Measurements from ENCODE around the gene HCN3.

HCN3 gene

DNA sequence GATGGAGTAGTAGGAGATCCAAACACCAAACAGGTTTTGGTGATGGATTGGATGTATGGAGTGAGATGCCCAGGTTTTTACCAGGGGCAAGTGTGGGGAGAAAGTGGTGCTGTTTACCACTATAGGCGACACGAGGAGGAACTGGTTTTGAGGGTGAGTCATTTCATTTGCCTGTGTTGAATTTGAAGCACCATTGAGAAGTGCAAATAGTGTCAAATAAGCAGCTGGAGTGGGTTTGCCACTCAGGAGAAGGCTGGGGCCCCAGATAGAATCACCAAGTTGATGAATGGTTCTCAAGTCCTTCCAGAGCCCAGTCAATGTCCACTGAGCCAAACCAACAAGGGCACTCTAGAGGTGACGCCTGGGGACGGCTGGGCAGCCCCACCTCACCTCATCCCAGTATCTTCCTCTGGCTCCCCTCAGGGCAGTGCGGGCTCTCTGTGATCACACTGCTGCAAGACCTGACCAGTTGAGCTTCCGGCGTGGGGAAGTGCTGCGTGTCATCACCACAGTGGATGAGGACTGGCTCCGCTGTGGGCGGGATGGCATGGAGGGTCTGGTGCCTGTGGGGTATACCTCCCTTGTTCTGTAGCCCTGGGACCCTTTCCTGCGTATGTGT is 52.8 kb downstream of the HCN3 start:
- TF ChIP-seq, protein P1, sequence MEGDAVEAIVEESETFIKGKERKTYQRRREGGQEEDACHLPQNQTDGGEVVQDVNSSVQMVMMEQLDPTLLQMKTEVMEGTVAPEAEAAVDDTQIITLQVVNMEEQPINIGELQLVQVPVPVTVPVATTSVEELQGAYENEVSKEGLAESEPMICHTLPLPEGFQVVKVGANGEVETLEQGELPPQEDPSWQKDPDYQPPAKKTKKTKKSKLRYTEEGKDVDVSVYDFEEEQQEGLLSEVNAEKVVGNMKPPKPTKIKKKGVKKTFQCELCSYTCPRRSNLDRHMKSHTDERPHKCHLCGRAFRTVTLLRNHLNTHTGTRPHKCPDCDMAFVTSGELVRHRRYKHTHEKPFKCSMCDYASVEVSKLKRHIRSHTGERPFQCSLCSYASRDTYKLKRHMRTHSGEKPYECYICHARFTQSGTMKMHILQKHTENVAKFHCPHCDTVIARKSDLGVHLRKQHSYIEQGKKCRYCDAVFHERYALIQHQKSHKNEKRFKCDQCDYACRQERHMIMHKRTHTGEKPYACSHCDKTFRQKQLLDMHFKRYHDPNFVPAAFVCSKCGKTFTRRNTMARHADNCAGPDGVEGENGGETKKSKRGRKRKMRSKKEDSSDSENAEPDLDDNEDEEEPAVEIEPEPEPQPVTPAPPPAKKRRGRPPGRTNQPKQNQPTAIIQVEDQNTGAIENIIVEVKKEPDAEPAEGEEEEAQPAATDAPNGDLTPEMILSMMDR (IDR thresholded peaks at IDR 0.05; ENCODE audit: extremely low read depth, insufficient read depth, missing control alignments) = no peak
- in situ Hi-C loops (cut with MboI; ENCODE audit: low pct_unique_long_range_greater_than_20kb, low sequenced_read_pairs, unreplicated experiment) = loop anchor here (10.0 kb wide), 1 partner anchor 175 kb away; no protein-coding TSS in a partner anchor
- no peak for DNase-seq (ENCODE audit: low spot score)

DNA sequence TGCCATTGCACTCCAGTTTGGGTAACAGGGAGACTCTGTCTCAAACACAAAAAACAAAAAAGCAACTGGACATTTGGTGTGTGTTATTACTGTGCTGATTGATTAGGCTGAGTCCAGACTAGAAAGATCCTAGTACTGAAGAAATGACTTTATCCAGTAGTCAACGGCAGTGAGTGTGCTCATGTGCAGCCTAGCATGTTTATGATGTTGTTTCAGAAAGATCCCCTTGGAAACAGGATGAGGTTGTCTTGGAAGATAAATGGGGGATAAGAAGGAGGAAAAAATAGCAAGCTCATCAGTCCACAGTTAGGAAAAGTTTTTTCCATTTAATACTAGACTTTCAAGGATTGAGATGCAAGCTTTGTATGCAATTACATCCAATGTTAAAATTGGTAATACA is 57.7 kb downstream of the HCN3 start:
- in situ Hi-C loops (cut with MboI; ENCODE audit: low pct_unique_long_range_greater_than_20kb, low sequenced_read_pairs, unreplicated experiment) = loop anchor here (10.0 kb wide), 1 partner anchor 170 kb away; no protein-coding TSS in a partner anchor
- TF ChIP-seq, protein P1 (IDR thresholded peaks at IDR 0.05; ENCODE audit: extremely low read depth, insufficient read depth, missing control alignments) = no peak
- DNase-seq (ENCODE audit: low spot score) = no peak
